HepG2 (cell line): ENCODE results near the gene TEKT2. TPM values are rescaled to one million over a fixed set of nuclear protein-coding genes. Genes with fewer than 3 reads are reported as not detected.

Source experiments
- ARNT ChIP-seq: fragments of 450-650 bp; IDR thresholded peaks from 2 replicates; pipeline ENCODE4 v1.6.1; 2017
- EHMT2 ChIP-seq: fragments of 200-600 bp; sonication (generic); IDR thresholded peaks from 2 replicates; pipeline ENCODE4 v1.7.0; 2017; ENCODE audit warnings: antibody characterized with exemption, low read depth, low read length, borderline replicate concordance
- NR2F1 ChIP-seq, 2 experiments: fragments of 450-650 bp in 1 of 2; formaldehyde crosslinking in 1 of 2; IDR thresholded peaks; 2 replicates each; pipeline versions ENCODE4 v1.5.0 to v1.6.1; 2016 to 2020; ENCODE audit warnings: mild to moderate bottlenecking in 1 of 2, missing compliant biosample characterization in 1 of 2, missing genetic modification reagents in 1 of 2, moderate library complexity in 1 of 2
- SNAI1 ChIP-seq: sonication (generic); formaldehyde crosslinking; IDR thresholded peaks from 2 replicates; pipeline ENCODE4 v1.5.0; 2020; ENCODE audit warnings: mild to moderate bottlenecking, missing genetic modification reagents, borderline replicate concordance
- SRY ChIP-seq: sonication (generic); formaldehyde crosslinking; IDR thresholded peaks from 2 replicates; pipeline ENCODE4 v1.8.0; 2022; ENCODE audit warnings: mild to moderate bottlenecking, missing genetic modification reagents
- TCF7L2 ChIP-seq: IDR thresholded peaks from 2 replicates; pipeline ENCODE4 v1.6.1; 2011; ENCODE audit warnings: mild to moderate bottlenecking, low read depth, low read length, moderate library complexity
- ZFP37 ChIP-seq: sonication (generic); formaldehyde crosslinking; IDR thresholded peaks from 2 replicates; pipeline ENCODE4 v1.4.0; 2020; ENCODE audit warnings: missing genetic modification reagents, borderline replicate concordance
- ZFX ChIP-seq: sonication (generic); formaldehyde crosslinking; IDR thresholded peaks from 2 replicates; pipeline ENCODE4 v1.4.0; 2020; ENCODE audit warnings: mild to moderate bottlenecking, low read depth, missing genetic modification reagents, moderate library complexity
- ZNF563 ChIP-seq: sonication (generic); formaldehyde crosslinking; IDR thresholded peaks from 2 replicates; pipeline ENCODE4 v1.8.0; 2022; ENCODE audit warnings: mild to moderate bottlenecking, moderate library complexity, missing genetic modification reagents
- ZNF569 ChIP-seq: sonication (generic); formaldehyde crosslinking; IDR thresholded peaks from 2 replicates; pipeline ENCODE4 v1.5.0; 2020; ENCODE audit warnings: mild to moderate bottlenecking, missing genetic modification reagents, moderate library complexity, borderline replicate concordance
- ZNF720 ChIP-seq: sonication (generic); formaldehyde crosslinking; IDR thresholded peaks from 2 replicates; pipeline ENCODE4 v1.4.0; 2020; ENCODE audit warnings: missing genetic modification reagents
- polyA plus RNA-seq, 8 experiments: library from polyadenylated mRNA; depleted of rRNA in 3 of 8; stranded (reverse) in 7 of 8; unstranded in 1 of 8; fragments of >200 nt; fragmentation: Illumina TruSeq in 4 of 8; extraction: Trizol in 4 of 8; gene quantifications; 2 replicates each; pipeline versions ENCODE4 v1.2.1 to v1.2.3, GENCODE V29; 2011 to 2016; ENCODE audit warnings: low read depth in 4 of 8, missing spikeins in 1 of 8, mixed read lengths in 1 of 8; ENCODE audit not compliant: insufficient read depth in 1 of 8
- total RNA-seq, 5 experiments: library from RNA; depleted of rRNA; stranded (reverse); fragments of >200 nt; fragmentation: Illumina TruSeq; extraction: Trizol; gene quantifications; 2 replicates each; pipeline ENCODE4 v1.2.3, GENCODE V29; 2016; ENCODE audit warnings: low read depth in 1 of 5
- TF ChIP-seq, protein P1 (sequence below): sonication (generic); formaldehyde crosslinking; IDR thresholded peaks from 2 replicates; pipeline ENCODE4 v1.4.0; 2020; ENCODE audit warnings: missing genetic modification reagents
- TF ChIP-seq, protein P2 (sequence below): sonication (generic); formaldehyde crosslinking; IDR thresholded peaks from 2 replicates; pipeline ENCODE4 v1.9.0; 2021; ENCODE audit warnings: mild to moderate bottlenecking, missing genetic modification reagents
- TF ChIP-seq, protein P3 (sequence below): IDR thresholded peaks from 2 replicates; pipeline ENCODE4 v1.6.1; 2016; ENCODE audit warnings: missing compliant biosample characterization, missing genetic modification reagents, borderline replicate concordance
- TF ChIP-seq, protein P4 (sequence below): sonication (generic); formaldehyde crosslinking; IDR thresholded peaks from 2 replicates; pipeline ENCODE4 v1.4.0; 2020; ENCODE audit warnings: missing genetic modification reagents

The TEKT2 gene
- total and polyA plus RNA-seq, 2 of the 13 experiments (the other 11 are each of a cell fraction or from before 2014, with no cell fraction given) = 0.31 to 0.38 TPM

DNA sequence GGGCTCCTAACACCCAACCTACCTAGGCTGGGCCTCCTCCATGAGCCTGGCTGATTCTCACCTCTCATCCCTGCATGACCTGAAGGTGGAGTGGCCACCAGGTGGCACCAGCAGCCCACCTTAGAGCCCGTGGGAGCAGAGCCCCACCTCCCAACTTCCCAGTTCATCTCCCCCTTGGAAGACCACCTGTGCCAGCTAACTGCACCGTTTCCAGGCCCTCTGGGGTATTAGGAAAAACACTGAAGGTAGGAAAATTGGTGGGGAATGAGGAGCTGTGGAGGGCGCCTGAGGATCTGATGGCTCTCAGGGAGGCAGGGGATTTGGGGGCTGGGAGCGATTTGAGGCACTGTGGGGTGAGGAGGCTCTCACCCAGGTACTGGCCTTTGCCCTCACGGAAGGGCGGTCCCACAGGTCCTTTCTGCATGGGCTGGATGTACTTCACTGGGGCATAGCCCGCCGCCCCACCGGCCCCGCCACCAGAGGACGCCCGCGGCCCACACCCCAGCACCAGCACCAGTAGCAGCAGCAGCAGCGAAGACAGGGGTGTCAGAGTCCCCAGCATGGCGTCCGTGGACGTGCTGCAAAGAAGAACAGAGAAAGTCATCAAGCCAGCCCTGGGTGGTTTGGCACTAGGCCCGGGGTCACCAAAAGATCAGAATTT is 15.9 kb downstream of the TEKT2 start (continued):
- TF ChIP-seq, protein P1, sequence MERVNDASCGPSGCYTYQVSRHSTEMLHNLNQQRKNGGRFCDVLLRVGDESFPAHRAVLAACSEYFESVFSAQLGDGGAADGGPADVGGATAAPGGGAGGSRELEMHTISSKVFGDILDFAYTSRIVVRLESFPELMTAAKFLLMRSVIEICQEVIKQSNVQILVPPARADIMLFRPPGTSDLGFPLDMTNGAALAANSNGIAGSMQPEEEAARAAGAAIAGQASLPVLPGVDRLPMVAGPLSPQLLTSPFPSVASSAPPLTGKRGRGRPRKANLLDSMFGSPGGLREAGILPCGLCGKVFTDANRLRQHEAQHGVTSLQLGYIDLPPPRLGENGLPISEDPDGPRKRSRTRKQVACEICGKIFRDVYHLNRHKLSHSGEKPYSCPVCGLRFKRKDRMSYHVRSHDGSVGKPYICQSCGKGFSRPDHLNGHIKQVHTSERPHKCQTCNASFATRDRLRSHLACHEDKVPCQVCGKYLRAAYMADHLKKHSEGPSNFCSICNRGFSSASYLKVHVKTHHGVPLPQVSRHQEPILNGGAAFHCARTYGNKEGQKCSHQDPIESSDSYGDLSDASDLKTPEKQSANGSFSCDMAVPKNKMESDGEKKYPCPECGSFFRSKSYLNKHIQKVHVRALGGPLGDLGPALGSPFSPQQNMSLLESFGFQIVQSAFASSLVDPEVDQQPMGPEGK (CRISPR knock-in tag) = peak; percentile 23; the same call in 1 of the 2 replicates
- TF ChIP-seq ZFX = peak; percentile 73
- no peak for TF ChIP-seq SNAI1 (CRISPR knock-in tag)
- TF ChIP-seq, protein P2, sequence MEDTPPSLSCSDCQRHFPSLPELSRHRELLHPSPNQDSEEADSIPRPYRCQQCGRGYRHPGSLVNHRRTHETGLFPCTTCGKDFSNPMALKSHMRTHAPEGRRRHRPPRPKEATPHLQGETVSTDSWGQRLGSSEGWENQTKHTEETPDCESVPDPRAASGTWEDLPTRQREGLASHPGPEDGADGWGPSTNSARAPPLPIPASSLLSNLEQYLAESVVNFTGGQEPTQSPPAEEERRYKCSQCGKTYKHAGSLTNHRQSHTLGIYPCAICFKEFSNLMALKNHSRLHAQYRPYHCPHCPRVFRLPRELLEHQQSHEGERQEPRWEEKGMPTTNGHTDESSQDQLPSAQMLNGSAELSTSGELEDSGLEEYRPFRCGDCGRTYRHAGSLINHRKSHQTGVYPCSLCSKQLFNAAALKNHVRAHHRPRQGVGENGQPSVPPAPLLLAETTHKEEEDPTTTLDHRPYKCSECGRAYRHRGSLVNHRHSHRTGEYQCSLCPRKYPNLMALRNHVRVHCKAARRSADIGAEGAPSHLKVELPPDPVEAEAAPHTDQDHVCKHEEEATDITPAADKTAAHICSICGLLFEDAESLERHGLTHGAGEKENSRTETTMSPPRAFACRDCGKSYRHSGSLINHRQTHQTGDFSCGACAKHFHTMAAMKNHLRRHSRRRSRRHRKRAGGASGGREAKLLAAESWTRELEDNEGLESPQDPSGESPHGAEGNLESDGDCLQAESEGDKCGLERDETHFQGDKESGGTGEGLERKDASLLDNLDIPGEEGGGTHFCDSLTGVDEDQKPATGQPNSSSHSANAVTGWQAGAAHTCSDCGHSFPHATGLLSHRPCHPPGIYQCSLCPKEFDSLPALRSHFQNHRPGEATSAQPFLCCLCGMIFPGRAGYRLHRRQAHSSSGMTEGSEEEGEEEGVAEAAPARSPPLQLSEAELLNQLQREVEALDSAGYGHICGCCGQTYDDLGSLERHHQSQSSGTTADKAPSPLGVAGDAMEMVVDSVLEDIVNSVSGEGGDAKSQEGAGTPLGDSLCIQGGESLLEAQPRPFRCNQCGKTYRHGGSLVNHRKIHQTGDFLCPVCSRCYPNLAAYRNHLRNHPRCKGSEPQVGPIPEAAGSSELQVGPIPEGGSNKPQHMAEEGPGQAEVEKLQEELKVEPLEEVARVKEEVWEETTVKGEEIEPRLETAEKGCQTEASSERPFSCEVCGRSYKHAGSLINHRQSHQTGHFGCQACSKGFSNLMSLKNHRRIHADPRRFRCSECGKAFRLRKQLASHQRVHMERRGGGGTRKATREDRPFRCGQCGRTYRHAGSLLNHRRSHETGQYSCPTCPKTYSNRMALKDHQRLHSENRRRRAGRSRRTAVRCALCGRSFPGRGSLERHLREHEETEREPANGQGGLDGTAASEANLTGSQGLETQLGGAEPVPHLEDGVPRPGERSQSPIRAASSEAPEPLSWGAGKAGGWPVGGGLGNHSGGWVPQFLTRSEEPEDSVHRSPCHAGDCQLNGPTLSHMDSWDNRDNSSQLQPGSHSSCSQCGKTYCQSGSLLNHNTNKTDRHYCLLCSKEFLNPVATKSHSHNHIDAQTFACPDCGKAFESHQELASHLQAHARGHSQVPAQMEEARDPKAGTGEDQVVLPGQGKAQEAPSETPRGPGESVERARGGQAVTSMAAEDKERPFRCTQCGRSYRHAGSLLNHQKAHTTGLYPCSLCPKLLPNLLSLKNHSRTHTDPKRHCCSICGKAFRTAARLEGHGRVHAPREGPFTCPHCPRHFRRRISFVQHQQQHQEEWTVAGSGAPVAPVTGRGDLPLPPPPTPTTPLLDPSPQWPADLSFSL (CRISPR knock-in tag) = no peak
- no peak for TF ChIP-seq ZNF563 (CRISPR knock-in tag)
- no peak for TF ChIP-seq ARNT
- TF ChIP-seq ZNF720 = no peak
- no peak for TF ChIP-seq SRY
- TF ChIP-seq ZFP37 (CRISPR knock-in tag) = no peak
- TF ChIP-seq TCF7L2 = no peak
- TF ChIP-seq, protein P3, sequence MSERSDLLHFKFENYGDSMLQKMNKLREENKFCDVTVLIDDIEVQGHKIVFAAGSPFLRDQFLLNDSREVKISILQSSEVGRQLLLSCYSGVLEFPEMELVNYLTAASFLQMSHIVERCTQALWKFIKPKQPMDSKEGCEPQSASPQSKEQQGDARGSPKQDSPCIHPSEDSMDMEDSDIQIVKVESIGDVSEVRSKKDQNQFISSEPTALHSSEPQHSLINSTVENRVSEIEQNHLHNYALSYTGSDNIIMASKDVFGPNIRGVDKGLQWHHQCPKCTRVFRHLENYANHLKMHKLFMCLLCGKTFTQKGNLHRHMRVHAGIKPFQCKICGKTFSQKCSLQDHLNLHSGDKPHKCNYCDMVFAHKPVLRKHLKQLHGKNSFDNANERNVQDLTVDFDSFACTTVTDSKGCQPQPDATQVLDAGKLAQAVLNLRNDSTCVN (CRISPR knock-in tag) = peak; percentile 24; the same call in 1 of the 2 replicates
- no peak for TF ChIP-seq ZNF569 (CRISPR knock-in tag)
- TF ChIP-seq, protein P4, sequence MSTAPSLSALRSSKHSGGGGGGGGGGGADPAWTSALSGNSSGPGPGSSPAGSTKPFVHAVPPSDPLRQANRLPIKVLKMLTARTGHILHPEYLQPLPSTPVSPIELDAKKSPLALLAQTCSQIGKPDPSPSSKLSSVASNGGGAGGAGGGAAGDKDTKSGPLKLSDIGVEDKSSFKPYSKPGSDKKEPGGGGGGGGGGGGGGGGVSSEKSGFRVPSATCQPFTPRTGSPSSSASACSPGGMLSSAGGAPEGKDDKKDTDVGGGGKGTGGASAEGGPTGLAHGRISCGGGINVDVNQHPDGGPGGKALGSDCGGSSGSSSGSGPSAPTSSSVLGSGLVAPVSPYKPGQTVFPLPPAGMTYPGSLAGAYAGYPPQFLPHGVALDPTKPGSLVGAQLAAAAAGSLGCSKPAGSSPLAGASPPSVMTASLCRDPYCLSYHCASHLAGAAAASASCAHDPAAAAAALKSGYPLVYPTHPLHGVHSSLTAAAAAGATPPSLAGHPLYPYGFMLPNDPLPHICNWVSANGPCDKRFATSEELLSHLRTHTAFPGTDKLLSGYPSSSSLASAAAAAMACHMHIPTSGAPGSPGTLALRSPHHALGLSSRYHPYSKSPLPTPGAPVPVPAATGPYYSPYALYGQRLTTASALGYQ (CRISPR knock-in tag) = no peak
- TF ChIP-seq EHMT2 = no peak
- TF ChIP-seq NR2F1 (CRISPR knock-in tag; IDR thresholded peaks at IDR 0.05) = no peak
